HG02938 (cell line): Measurements from ENCODE around the gene MATK.
"Not testable (repeated sequence)": the region's sequence is repeated elsewhere in the genome, so short reads cannot be mapped to it uniquely, and the experiment has no call there.

Experiments used
- ATAC-seq: cut with Tn5 transposase; IDR thresholded peaks from one replicate; pipeline ENCODE4 v1.9.1; 2021; ENCODE audit warnings: mild to moderate bottlenecking, moderate library complexity; ENCODE audit not compliant: unreplicated experiment

MATK gene

GRCh38 chr19:3816148-3816547 lies 30.0 kb upstream of the MATK start:
- ATAC-seq = not testable (repeated sequence)

- ATAC-seq = no peak
Observed at GRCh38 chr19:3814648-3815047, 28.5 kb upstream of the MATK start.

DNA sequence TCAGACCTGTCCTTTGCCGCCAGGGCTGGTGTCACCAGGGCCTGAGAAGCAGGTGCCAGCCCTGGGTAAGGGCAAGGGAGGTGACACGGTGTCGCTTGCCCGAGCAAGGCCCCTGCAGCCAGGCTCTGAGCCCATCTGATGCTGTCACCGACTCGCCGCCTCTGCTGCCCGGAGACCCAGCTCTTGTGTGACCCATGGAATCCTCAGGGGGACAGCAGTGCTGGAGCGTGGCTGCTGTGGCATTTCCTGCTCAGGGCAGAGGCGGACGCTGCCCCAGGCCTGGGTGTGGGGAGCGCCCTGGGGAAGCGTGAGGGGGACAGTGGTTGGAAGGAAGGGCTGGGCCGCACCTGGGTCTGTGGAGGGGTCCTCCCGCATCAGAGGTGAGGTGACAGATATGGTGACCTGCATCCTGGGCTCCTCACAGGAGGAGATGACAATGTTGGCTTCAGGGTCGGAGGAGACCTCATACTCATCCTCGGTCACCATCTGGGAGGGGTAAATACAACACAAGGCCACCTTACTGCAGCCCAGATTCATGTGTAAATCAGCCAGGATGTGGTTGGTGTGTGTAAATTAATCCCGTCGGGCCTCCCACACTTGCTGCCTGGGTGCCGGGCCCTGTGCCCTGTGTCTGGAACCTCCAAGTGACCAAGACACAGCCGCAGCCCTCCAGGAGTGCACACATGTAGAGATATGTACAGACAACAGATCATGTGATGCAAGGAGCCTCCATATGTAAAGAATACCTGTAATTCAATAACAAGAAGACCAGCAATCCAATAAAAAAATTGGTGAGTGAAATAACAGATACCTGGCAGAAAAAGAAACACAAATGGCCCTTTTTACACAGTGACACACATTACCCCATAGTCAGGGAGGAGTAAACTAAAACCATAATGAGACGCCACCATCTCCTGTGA lies 27.6 kb upstream of the MATK start:
- no peak for ATAC-seq

DNA sequence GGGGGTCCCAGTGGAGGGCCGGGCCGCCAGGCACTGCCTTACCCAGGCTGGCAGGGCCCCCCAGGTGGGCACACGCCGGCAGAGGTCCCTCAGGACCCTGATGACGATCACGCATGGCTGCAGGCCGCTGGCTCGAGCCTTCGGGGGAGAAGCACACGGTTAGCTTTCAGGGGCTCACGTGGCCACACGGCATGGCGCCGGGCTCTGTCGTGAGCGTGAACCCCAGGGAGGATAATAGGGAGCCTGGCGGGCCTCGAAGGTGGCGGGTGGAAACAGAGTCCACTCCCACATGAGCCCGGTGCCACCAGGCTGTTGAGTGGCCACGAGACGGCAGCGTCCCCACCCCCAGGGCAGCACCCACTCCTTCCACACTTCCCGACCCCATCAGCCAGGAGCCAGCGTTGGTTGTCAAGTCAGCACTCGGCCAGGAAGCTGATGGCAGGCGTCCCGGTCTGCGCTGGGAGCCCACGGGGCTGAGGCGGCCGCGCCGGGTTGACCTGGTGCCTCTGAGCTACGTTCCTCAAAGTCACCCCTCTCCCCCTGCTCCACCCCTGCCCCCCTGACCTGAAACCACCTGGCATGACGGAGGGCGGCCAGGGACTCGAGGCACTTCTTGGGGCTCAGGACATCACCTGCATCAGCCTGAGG lies 24.7 kb upstream of the MATK start:
- no peak for ATAC-seq

GRCh38 chr19:3809881-3810707 lies 23.9 kb upstream of the MATK start:
- no peak for ATAC-seq

DNA sequence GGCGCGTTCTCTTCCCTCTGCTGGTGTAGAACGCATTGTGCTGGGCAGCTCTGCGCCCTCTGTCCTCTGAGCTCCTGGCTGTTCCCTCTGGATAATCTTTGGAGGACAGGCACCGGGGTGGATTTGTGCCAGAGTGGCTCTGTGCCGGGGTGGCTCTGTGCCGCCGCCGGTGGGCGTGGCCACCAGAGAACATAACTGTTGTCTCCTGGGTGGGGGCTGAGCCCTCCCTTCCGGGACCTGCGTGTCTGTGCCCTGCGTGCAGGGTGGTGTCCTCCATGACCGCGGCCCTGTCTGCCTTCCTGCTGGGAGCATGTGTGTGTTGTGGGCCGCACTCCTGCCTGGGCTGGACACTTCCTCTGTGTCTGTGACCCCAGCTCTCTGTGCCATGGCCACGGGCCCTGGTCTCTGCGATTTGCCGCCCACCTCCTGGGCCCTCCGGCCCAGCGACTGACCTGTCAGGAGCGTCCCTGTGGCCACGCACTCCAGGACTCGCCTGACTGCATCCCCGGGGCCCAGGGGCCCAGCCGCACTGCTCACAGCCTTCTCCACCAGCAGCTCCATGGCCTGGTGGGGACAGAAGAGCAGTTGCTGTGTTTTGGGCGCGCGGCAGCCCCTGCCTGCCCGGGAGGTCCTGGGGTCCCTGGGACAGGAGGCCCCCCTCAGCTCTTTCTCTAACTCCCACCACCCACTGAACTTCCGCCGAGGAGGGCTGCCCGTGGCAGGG lies 22.4 kb upstream of the MATK start:
- no peak for ATAC-seq

DNA sequence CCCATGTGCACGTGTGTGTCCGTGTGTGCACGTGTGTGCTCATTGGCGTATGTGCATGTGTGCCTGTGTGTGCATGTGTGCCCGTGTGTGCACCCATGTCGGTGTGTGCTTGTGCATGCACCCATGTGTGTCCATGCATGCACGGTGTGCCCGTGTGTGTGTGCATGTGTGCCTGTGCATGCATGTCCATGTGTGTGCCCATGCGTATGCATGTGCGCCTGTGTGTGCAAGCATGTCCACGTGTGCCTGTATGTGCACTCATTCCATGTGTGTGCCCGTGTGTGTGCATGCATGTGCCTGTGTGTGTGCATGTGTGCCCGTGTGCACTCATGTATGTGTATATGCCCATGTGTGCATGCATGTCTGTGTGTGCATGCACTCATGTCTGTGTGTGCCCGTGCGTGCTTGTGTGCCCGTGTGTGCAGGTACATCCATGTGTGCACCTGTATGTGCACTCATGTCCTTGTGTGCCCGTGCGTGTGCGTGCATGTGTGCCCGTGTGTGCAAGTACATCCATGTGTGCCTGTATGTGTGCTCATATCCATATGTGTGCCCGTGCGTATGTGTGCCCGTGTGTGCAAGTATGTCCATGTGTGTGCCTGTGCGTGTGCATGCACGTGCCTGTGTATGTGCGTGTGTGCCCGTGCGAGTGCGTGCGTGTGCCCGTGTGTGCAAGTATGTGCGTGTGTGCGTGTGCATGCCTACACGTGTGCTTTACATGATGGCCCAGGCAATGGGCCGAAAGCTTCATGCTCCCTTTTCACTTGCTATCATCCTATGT lies 21.6 kb upstream of the MATK start:
- ATAC-seq = no peak

DNA sequence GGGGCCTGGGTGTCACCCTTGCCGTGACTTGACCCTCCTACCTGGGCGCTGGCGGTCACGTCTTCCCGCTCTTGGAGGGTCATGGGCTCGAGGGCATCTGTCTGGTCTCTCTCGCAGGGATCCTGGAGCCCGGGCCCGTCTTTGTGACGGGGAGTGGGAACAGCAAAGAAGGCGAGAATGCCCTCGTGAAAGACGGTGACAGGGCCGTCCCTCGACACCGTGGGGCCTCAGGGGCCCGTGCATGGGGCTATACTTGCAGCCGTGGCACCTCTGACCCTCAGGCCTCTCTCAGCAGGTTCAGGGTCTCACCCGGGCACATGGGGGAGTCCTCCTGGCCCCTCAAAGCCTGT lies 20.9 kb upstream of the MATK start:
- ATAC-seq = no peak

GRCh38 chr19:3805859-3806258 lies 19.7 kb upstream of the MATK start:
- ATAC-seq = no peak

DNA sequence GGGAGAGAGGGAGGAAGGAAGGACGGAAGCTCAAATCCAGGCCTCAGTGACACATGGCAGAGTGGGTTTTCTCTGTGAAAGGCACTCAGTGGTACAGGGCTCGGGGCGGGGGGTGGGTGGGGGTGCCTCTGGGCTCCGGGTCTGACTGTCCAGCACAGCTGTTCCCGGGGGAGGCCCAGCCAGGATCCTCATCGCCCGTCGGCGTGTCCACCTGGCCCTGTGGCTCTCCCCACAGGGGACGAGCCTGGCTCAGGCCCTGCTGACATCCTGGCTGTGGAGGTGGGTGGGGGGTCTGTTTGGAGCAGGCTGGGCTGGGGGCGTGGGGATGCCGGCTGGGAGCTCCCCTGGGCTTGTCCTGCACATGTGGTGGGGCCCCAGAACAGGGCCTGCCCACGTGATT lies 18.2 kb upstream of the MATK start:
- no peak for ATAC-seq

- ATAC-seq = no peak
Observed at GRCh38 chr19:3803986-3804385, 17.8 kb upstream of the MATK start.

DNA sequence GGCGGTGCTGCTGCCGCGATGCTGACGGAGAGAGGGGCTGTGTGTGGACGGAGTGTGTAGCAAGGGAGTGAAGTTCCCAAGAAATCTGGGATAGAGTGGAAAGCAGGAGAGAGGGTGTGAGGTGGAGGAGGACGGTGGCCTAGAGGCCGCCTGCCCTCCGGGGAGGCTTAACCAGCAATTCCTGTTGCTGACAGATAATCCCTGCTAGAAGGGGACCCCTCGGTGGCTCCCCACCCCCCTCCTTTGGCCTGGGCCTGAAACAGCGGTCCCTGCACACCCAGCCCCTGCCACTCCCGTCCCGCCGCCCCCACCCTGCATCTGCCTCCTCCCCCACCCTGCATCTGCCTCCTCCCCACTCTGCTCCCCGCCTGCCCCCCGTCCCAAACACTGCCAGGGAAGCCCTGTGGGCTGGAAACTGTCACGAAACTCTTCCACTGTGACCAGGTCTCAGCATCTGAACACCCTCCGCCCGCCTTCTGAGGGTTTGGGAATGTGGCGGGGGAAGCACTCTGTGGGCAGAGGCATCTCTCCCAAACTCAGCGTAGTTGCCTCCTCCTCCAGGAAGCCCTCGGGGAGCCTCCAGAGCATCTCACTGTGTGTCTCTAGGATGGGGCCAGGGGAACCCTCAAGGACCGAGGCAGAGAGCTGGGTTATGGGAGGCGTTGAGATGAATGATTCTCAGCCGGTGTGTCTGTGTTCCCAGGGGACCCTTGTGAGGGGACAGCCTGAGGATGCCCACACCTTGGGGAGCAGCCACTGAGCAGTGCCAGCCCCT lies 17.1 kb upstream of the MATK start:
- no peak for ATAC-seq

- ATAC-seq = no peak
Observed at GRCh38 chr19:3801412-3802096, 15.4 kb upstream of the MATK start.

GRCh38 chr19:3800996-3801395 lies 14.8 kb upstream of the MATK start:
- ATAC-seq = no peak

DNA sequence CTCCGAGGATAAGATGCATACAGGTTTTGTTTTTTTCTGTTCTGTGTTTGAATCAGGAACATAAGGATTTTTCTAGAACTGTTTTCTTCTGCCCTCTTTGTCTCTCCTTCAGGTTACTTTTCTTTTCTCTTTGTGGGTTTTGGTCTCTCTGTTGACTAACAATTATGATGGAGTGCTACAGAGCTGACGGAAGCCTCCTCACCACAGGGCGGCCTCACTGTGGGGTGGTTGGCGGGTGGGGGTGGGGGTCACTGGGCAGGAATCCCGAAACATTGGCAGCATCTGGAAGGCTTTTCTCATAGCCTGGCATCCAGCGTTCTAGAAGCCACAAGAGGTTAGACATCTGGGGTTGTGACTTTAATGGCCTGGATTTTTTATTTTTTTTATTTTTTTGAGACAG lies 12.0 kb upstream of the MATK start:
- ATAC-seq = no peak

DNA sequence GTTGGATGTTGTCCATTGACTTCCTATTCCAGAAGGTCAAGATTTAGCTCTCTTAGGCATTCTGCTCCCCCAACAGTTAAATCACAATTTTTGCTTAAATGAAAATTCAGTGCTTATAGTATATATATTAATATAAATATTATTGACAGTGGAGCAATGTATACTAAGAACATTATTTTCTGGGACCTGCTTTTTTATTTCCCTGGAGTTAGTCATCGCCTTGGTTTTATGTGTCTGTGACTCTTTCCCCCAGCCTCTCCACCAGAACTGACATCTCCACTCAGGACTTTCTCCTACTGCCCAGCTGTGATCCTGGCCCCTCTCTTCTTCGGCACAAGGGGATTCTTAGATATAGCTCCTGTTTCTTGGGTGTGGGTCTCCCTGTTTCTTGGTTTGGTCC lies 10.2 kb upstream of the MATK start:
- ATAC-seq = no peak

GRCh38 chr19:3793799-3794198 lies 7.6 kb upstream of the MATK start:
- no peak for ATAC-seq

DNA sequence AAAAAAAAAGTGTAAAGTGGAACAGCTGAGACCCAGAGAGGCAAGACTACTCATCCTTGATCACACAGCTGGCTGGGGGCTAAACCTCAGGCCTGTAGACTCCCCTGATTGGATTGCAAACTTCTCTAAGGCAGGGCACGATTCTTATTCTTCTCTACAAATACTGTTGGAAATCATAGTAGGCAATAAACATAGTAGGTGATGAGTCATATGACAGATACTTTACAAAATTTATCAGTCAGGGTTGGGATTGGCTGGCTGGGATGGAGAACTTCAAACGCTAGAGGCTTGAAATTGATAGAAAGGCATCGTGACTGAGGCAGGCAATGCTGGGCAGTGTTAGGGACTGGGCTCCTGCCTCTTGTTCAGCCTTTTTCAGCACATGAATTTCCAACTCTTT lies 5.9 kb upstream of the MATK start:
- no peak for ATAC-seq

DNA sequence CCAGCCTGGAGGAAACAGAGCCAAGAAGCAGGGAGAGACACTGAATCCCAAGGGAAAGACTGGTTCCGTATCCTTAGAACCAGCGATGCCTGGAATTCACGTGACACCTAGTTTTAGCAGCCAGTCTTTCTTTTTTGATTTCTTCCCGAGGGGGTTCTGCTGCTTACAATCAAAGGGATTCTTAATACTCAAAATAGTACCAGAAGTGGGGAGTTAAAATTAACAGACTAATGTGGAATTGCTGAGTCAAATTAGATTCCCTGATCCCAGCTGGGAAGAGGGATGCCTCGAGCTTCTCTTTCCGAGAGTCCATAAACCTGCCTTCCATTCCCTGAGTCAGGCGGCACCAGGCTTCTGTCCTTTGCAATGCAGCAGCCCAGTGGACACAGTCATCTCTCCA lies 4.8 kb upstream of the MATK start:
- ATAC-seq = no peak
